Keratinocyte (primary cell): ENCODE results near the gene HPCAL1.

Experiments
- EZH2 ChIP-seq: IDR thresholded peaks from one replicate; pipeline ENCODE4 v1.6.1; 2012; ENCODE audit warnings: inconsistent platforms, mild to moderate bottlenecking, low read length, moderate library complexity
- TF ChIP-seq, protein P1 (sequence below), 3 experiments: IDR thresholded peaks in 1 of 3; conservative IDR thresholded peaks in 1 of 3; optimal IDR thresholded peaks in 1 of 3; 2 replicates in 2 of 3; 3 replicates in 1 of 3; pipeline versions ENCODE3 to v1.5.1; 2011; ENCODE audit warnings: low read length in 3 of 3, mild to moderate bottlenecking in 3 of 3, moderate library complexity in 2 of 3, control low read depth in 1 of 3, inconsistent platforms in 1 of 3; ENCODE audit not compliant: insufficient read depth in 2 of 3; ENCODE audit errors: extremely low read depth in 1 of 3

DNA sequence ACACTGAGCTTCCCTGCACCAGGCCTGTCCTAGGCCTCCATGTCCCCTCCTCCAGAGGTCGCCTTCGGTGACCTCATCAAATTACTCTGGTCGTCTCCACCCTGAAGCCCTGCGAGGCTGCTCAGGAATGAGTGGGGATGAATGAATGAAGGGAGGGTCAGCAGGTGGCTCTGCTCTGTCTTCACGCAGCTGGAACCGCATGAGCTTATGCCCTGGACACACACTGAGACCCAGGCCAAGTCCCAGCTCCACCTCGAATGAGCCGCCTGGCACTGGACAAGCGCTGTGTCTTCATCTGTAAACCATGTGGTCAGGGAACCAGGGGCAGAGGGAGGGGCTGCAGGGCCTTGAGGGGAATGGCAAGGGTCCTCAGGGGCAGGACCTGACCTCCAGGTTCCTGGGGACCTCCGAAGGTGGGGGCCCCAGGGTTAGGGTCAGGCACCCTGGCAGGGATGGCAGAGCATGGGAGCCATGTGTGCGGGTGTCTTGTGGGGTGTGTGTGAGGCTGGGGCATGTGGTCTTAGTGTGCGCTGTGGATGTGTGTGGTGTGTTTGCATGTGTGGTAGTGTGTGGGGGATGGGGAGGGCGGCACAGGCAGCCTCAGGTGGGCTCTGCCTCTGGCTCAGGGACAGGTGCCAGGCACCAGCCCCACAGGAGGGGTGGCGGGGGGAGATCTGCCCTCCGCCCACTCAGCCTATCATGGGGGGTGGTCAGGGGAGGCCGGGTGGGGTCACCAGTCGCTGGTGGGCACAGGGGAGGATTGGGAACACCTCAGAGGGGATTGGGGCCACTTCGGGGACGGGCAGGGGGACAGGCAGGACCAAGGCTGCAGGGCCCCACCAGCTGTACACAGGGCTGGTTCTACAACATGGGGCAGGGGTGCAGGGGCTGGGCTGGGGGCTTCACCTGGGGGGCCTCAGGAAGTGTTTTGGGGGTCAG, 131.5 kb downstream of the HPCAL1 start:
- TF ChIP-seq, protein P1, sequence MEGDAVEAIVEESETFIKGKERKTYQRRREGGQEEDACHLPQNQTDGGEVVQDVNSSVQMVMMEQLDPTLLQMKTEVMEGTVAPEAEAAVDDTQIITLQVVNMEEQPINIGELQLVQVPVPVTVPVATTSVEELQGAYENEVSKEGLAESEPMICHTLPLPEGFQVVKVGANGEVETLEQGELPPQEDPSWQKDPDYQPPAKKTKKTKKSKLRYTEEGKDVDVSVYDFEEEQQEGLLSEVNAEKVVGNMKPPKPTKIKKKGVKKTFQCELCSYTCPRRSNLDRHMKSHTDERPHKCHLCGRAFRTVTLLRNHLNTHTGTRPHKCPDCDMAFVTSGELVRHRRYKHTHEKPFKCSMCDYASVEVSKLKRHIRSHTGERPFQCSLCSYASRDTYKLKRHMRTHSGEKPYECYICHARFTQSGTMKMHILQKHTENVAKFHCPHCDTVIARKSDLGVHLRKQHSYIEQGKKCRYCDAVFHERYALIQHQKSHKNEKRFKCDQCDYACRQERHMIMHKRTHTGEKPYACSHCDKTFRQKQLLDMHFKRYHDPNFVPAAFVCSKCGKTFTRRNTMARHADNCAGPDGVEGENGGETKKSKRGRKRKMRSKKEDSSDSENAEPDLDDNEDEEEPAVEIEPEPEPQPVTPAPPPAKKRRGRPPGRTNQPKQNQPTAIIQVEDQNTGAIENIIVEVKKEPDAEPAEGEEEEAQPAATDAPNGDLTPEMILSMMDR (optimal IDR thresholded peaks at IDR 0.05 in 1 of 3, IDR thresholded peaks at IDR 0.05 in 1 of 3, conservative IDR thresholded peaks at IDR 0.05 in 1 of 3; ENCODE audit: extremely low read depth in 1 of 3, insufficient read depth in 2 of 3, low read length in 3 of 3) = no peak
- TF ChIP-seq EZH2 = no peak
